ELR (cell line): ENCODE measurements around the gene TTBK1.

Experiments
- DNase-seq: peaks from one replicate; pipeline ENCODE4 v3.0.0-alpha.2; 2015; ENCODE audit warnings: low read depth

TTBK1 gene

GRCh38 chr6:43242908-43243663 is at the start of gene TTBK1:
TSS of gene TTBK1 (plus strand) at chr6:43243481. CDS start at chr6:43246661, 3,180 bp downstream.
- no peak for DNase-seq

GRCh38 chr6:43193929-43194328 is 49.4 kb upstream of the TTBK1 start:
- DNase-seq: no peak

GRCh38 chr6:43196337-43196736 is 46.9 kb upstream of the TTBK1 start:
- DNase-seq: no peak

GRCh38 chr6:43199912-43200311 is 43.4 kb upstream of the TTBK1 start:
- no peak for DNase-seq

GRCh38 chr6:43200541-43200940 is 42.7 kb upstream of the TTBK1 start:
- DNase-seq: no peak

- no peak for DNase-seq
These were observed 40.8 kb upstream of the TTBK1 start for GRCh38 chr6:43202451-43202850.

GRCh38 chr6:43203029-43203717 is 40.1 kb upstream of the TTBK1 start:
- no peak for DNase-seq

GRCh38 chr6:43203718-43204095 is 39.6 kb upstream of the TTBK1 start:
- no peak for DNase-seq

- no peak for DNase-seq
These were observed 38.8 kb upstream of the TTBK1 start for GRCh38 chr6:43204271-43205105.

GRCh38 chr6:43205849-43206248 is 37.4 kb upstream of the TTBK1 start:
- no peak for DNase-seq

GRCh38 chr6:43207286-43207685 is 36.0 kb upstream of the TTBK1 start:
- DNase-seq: no peak

GRCh38 chr6:43211955-43212354 is 31.3 kb upstream of the TTBK1 start:
- no peak for DNase-seq

- no peak for DNase-seq
These were observed 29.9 kb upstream of the TTBK1 start for GRCh38 chr6:43213431-43213830.

GRCh38 chr6:43215066-43215465 is 28.2 kb upstream of the TTBK1 start:
- no peak for DNase-seq

- no peak for DNase-seq
These were observed 27.1 kb upstream of the TTBK1 start for GRCh38 chr6:43216200-43216599.

- DNase-seq: no peak
These were observed 25.9 kb upstream of the TTBK1 start for GRCh38 chr6:43217351-43217750.

- no peak for DNase-seq
These were observed 24.2 kb upstream of the TTBK1 start for GRCh38 chr6:43219119-43219518.

GRCh38 chr6:43219814-43220213 is 23.5 kb upstream of the TTBK1 start:
- DNase-seq: no peak

- no peak for DNase-seq
These were observed 22.8 kb upstream of the TTBK1 start for GRCh38 chr6:43220439-43220951.

- no peak for DNase-seq
These were observed 22.0 kb upstream of the TTBK1 start for GRCh38 chr6:43221046-43221972.

GRCh38 chr6:43222418-43223059 is 20.7 kb upstream of the TTBK1 start:
- DNase-seq: no peak
